Skeletal muscle tissue (tissue), 4 donors: ENCODE data around the gene AFF1. TPM values are rescaled to one million over a fixed set of nuclear protein-coding genes. Genes with fewer than 3 reads are reported as not detected.
"Not testable (repeated sequence)": the region's sequence is repeated elsewhere in the genome, so short reads cannot be mapped to it uniquely, and the experiment has no call there.

Source experiments
- H3K27ac ChIP-seq: one replicate; pipeline ENCODE4 v1.7.0; 2013; ENCODE audit warnings: mild to moderate bottlenecking, low read depth, low read length, inconsistent platforms
- H3K27me3 ChIP-seq, 3 donors: one replicate each; pipeline ENCODE4 v1.7.0; 2013; ENCODE audit warnings: low read length in 3 of 3; ENCODE audit not compliant: control insufficient read depth in 3 of 3, insufficient read depth in 3 of 3
- H3K36me3 ChIP-seq, 3 donors: one replicate each; pipeline ENCODE4 v1.7.0; 2013; ENCODE audit warnings: low read length in 3 of 3; ENCODE audit not compliant: control insufficient read depth in 3 of 3, insufficient read depth in 3 of 3
- H3K4me1 ChIP-seq, 3 donors: one replicate each; pipeline ENCODE4 v1.7.0; 2013; ENCODE audit warnings: low read length in 3 of 3, mild to moderate bottlenecking in 3 of 3; ENCODE audit not compliant: control insufficient read depth in 3 of 3, insufficient read depth in 3 of 3
- H3K4me3 ChIP-seq, 3 donors: one replicate each; pipeline ENCODE4 v1.7.0; 2013; ENCODE audit warnings: low read length in 3 of 3
- H3K9ac ChIP-seq, 3 donors: one replicate each; pipeline ENCODE4 v1.7.0; 2013; ENCODE audit warnings: low read length in 3 of 3, mild to moderate bottlenecking in 3 of 3, moderate library complexity in 2 of 3, low read depth in 1 of 3
- H3K9me3 ChIP-seq, 3 donors: one replicate each; pipeline ENCODE4 v1.7.0; 2013; ENCODE audit warnings: low read length in 3 of 3; ENCODE audit not compliant: control insufficient read depth in 3 of 3
- total RNA-seq: library from RNA; depleted of rRNA; stranded (reverse); fragments of >200 nt; gene quantifications from one replicate; pipeline ENCODE4 v1.2.3, GENCODE V29; 2014
- donor health status: Osteomylitis.

Gene AFF1
- total RNA-seq, 1 donor from 2014 or later, result 21.9 TPM

DNA sequence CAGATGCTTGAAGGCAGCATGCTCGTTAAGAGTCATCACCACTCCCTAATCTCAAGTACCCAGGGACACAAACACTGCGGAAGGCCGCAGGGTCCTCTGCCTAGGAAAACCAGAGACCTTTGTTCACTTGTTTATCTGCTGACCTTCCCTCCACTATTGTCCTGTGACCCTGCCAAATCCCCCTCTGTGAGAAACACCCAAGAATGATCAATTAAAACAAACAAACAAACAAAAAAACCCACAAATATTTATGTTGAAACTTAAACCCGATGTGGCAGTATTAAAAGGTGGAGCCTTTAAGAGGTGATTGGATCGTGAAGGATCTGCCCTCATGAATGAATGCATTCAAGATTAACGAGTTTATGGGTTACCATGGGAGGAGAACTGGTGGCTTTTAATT lies 61.7 kb downstream of the AFF1 start:
- H3K27ac ChIP-seq, H3K4me1 ChIP-seq, H3K27me3 ChIP-seq, H3K4me3 ChIP-seq, H3K36me3 ChIP-seq, H3K9ac ChIP-seq, H3K9me3 ChIP-seq: not testable (repeated sequence)

DNA sequence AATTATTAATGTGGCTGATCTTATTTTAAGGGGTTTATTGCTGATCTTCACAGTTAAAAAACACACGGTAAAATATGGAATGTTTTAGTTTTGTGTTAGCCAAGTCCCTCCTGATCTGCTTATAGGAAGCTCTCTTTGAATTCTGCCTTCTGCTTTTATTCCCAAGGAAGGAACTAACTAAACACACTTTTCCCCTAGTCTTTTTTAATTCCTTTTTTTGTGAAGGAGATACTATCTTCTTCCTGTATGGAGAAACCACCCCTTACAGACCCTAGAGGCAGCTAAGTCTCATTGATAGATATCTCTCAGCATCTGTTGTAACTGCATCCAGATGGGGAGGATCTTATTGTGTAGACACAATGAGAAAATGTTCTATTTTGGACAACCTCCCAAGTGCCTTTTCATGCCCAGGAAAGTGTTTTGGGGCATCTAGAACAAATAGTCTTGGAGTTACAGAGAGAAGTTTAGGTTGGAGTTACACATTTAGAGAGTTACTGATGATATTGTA lies 64.4 kb downstream of the AFF1 start:
- peaks cover 0 to 8% (median 3%) of the 10 kb centered on the region in 3 donors for H3K4me1 ChIP-seq
- H3K9me3 ChIP-seq, result no peaks in the 10 kb centered on the region
- no peak overlapping the region for H3K9ac ChIP-seq
- no peaks in the 10 kb centered on the region for H3K27me3 ChIP-seq
- no peak overlapping the region for H3K4me3 ChIP-seq
- H3K36me3 ChIP-seq, result no peaks in the 10 kb centered on the region
- H3K27ac ChIP-seq, result no peak overlapping the region

DNA sequence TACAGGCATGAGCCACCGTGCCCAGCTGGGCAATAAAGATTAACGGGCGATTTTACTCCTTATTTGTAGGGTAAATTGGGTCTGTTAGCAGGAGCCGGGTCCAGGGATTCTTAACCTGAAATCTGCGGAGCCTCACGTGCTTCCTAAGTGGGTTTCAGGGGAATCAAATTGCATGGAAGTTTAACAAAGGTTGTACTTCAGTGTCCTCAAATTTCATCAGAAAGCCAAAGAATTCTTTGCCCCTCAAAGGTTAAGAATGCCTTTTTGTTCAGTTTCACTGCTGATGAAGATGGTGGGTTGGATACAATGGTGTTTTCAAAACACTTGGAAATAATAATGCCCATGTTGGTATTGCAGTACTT lies 67.9 kb downstream of the AFF1 start:
- Histone ChIP-seq H3K9me3 (no peaks in the 10 kb centered on the region), H3K27me3 (no peaks in the 10 kb centered on the region), H3K36me3 (no peaks in the 10 kb centered on the region), H3K9ac (no peak overlapping the region), H3K4me1 (peaks cover 9 to 24% (median 15%) of the 10 kb centered on the region in 3 donors), H3K4me3 (no peak overlapping the region), H3K27ac (no peak overlapping the region)

DNA sequence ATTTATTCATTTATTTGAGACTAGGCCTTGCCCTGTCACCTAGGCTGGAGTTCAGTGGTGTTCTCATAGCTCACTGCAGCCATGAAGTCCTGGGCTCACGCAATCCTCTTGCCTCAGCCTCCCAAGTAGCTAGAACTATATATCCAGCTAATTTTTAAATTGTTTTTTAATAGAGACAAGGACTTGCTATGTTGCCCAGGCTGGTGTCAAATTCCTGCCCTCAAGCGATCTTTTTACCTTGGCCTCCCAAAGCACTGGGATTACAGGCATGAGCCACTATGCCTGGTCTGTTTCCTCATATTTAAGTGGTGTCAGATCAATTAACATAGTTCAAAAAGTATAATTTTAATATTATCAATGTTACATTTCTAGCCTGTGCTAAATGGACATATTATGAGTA lies 68.5 kb downstream of the AFF1 start:
- no peak overlapping the region for H3K27ac ChIP-seq
- H3K9ac ChIP-seq, result no peak overlapping the region
- H3K4me3 ChIP-seq, result no peak overlapping the region
- peaks cover 13 to 24% (median 19%) of the 10 kb centered on the region in 3 donors for H3K4me1 ChIP-seq
- H3K36me3 ChIP-seq, result no peaks in the 10 kb centered on the region
- no peaks in the 10 kb centered on the region for H3K27me3 ChIP-seq
- H3K9me3 ChIP-seq, result no peaks in the 10 kb centered on the region

DNA sequence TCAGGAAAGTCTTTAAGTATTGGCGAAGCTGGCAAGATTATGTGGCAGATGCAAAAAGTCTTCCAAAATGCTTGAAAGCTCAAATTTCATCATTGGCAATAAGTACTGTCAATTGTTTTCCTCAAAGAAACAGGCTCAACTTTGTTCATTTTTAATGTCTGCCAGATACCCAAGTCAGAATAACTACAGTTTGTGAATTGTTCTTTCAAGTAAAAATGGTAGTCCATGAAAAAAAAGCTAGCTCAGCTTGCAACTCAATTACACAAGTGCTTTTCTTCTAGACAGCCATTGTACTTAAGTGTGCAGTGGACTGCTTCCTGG lies 70.5 kb downstream of the AFF1 start:
- H3K36me3 ChIP-seq, result no peaks in the 10 kb centered on the region
- peak overlapping the region; percentile 96 for H3K27ac ChIP-seq
- H3K9ac ChIP-seq, result no peak overlapping the region
- peaks cover 24 to 35% (median 32%) of the 10 kb centered on the region in 3 donors for H3K4me1 ChIP-seq
- H3K4me3 ChIP-seq, result peak overlapping the region in 1 of 3 donors; percentile 76
- H3K9me3 ChIP-seq, result no peaks in the 10 kb centered on the region
- no peaks in the 10 kb centered on the region for H3K27me3 ChIP-seq

DNA sequence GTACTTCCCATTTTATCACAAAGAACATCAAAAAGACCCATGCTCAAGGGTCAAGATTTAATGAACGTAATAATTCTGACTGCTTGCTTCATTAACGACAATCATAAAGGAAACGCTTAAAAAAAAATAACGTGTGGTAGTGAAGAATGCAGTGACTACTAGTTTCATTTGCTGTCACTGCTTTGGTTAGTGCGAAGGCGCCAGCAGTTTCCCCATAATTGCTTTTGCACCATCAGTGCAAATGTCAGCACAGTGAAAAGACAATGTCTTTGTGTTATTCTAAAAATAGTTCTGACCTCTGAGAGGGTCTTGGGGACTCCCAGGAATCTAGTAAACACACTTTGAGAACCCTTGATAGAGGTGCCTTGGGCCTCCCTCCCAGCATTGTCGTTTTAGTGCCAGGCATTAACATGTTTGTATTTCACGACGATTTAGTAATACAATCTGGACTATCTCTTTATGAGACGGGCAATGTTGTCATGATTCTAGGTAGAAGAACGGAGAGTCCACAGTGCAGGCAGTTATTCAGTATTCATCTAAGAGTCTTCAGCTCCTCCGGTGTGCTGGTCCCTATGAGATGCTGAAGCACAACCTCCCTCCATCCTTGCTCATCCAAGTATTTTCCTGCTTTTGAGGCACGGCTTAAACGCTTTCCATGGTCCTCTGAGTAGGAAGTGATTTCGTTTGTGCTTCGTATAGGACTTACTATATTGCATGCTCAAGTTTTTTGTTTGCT lies 71.0 kb downstream of the AFF1 start:
- H3K4me3 ChIP-seq, result peak overlapping the region; percentile 76 to 93 (median 93)
- H3K36me3 ChIP-seq, result no peaks in the 10 kb centered on the region
- no peaks in the 10 kb centered on the region for H3K9me3 ChIP-seq
- no peaks in the 10 kb centered on the region for H3K27me3 ChIP-seq
- peak overlapping the region; percentile 96 for H3K27ac ChIP-seq
- H3K9ac ChIP-seq, result peak overlapping the region; percentile 87 to 94 (median 93)
- H3K4me1 ChIP-seq, result peaks cover 24 to 39% (median 32%) of the 10 kb centered on the region in 3 donors

DNA sequence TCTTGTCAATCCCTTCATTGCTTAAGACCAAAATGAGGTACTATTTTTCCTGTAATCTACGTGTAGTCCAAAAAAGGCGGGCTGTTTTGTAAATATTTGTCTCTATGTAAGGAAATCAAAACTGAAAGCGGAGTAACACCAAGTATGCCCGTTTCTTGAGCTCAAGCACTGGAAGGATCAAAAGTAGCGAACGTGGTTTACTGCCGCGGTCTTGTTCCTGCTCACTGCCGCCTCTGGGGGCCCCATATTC lies 71.5 kb downstream of the AFF1 start:
- Histone ChIP-seq H3K4me1 (peaks cover 25 to 39% (median 36%) of the 10 kb centered on the region in 3 donors), H3K4me3 (peak overlapping the region; percentile 76 to 93 (median 93)), H3K27me3 (no peaks in the 10 kb centered on the region), H3K9ac (peak overlapping the region; percentile 87 to 94 (median 93)), H3K27ac (peak overlapping the region; percentile 96), H3K36me3 (no peaks in the 10 kb centered on the region), H3K9me3 (no peaks in the 10 kb centered on the region)

DNA sequence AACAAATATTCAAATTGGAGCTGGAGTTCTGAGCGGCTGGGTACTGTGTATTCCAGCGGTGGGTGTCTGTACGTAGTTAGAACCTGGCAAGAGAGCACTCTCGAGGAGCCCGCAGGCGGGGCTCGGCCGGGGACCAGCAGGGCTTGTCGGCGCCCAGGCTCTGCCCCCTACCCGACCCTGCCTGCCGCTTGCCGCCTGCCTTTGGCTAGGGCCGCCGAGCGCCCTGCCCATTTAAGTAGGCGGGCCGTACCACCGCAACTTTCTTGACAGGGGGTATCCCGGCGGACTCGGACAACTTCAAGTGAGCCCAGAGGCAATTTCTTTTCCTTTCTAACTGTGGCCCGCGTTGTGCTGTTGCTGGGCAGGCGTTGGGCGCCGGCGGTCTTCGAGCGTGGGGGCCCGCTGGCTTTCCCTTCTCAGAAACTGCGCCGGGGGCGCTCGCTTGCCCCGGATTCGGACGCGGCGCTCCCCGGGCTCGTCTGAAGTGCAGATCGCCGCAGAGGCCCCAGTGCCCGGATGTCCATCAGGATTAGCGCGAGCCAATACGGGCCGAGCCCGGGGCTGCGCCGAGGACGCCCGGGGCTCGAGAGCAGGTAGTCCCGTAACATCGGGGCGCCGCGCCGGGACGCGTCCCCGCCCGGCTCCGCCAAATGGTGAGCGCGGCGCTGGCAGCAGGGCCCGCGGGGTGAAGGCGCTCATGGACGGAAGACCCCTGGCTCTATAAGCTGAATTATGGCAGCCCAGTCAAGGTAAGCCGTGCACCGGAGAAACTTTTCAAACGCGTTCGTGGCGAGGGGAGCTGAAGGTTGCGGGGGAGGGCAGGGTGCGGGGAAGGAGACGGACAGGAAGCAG lies 72.1 kb downstream of the AFF1 start:
- peak overlapping the region; percentile 87 to 94 (median 93) for H3K9ac ChIP-seq
- peak overlapping the region; percentile 96 for H3K27ac ChIP-seq
- no peaks in the 10 kb centered on the region for H3K9me3 ChIP-seq
- peak overlapping the region; percentile 76 to 93 (median 93) for H3K4me3 ChIP-seq
- H3K36me3 ChIP-seq, result no peaks in the 10 kb centered on the region
- H3K27me3 ChIP-seq, result no peaks in the 10 kb centered on the region
- peaks cover 26 to 42% (median 38%) of the 10 kb centered on the region in 3 donors for H3K4me1 ChIP-seq

DNA sequence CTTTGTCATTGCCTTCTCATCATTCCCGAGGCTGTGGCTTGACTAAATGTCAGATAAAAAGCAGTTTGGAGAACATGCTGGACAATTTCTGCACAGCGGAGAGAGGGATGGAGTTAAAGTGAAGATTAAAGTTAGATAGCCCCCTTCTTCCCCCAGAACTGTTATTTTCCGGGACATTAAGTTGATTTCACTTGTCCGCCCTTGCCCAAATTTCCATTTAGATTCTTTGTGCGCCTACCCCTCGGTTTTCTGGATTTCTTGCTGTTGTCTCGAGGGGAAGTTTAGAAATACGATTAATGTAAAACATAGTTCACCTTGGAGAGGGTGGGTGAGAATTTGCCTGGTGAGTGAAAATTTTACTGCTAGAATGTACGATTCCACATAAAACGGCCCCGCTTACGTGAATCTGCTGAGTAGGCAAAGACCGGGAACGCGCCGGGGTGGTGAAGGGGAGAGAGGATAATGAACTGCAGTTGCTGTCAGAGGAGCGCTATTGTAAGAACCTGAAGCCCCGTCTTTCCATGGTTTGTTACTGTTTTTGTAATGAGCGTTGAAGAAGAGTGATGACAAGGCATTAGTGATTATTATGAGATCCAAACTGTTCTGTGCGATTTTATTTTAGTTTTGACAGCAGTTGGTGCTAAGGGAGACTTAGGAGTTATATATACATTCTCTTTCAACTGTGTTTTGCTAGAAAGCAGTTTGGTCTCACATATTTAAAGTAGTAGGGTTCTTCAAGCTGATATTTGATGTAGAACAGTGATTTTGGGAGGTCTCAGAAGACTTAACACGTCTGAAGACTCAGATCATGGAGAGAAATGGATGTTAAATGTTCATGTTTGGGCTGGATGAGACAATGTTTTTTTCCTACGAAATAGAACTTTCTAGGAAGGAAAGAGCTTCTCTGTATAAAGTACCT lies 73.0 kb downstream of the AFF1 start:
- peak overlapping the region; percentile 76 to 93 (median 93) for H3K4me3 ChIP-seq
- no peaks in the 10 kb centered on the region for H3K36me3 ChIP-seq
- no peaks in the 10 kb centered on the region for H3K27me3 ChIP-seq
- peak overlapping the region; percentile 87 to 94 (median 93) for H3K9ac ChIP-seq
- H3K27ac ChIP-seq, result peak overlapping the region; percentile 96
- peaks cover 30 to 44% (median 36%) of the 10 kb centered on the region in 3 donors for H3K4me1 ChIP-seq
- no peaks in the 10 kb centered on the region for H3K9me3 ChIP-seq
